HepG2 (cell line): ENCODE results near the gene UNC5C. TPM values are rescaled to one million over a fixed set of nuclear protein-coding genes. Genes with fewer than 3 reads are reported as not detected.

Experiments used
- ATAC-seq: fragments of 200-7000 bp; cut with Tn5 transposase; 3 replicates; pipeline ENCODE4 v1.9.1; 2020; ENCODE audit warnings: mild to moderate bottlenecking, moderate library complexity
- BruUV-seq: library from RNA; stranded (reverse); fragments of 400-500 nt; replicated peaks from 2 replicates; lab custom pipeline; 2021; lab: Mats Ljungman, UMichigan
- CTCF ChIA-PET: fragments of 300-600 bp; formaldehyde crosslinking; extraction: SDS; loops from one replicate; lab custom pipeline; 2021; ENCODE audit warnings: low total read pairs, inconsistent platforms, low intra/inter-chr PET ratio; lab: Yijun Ruan, JAX
- POLR2A ChIA-PET: fragments of 350-600 bp; sonication (Branson Sonifier 250); formaldehyde crosslinking; loops from one replicate; lab custom pipeline; 2020; ENCODE audit warnings: antibody characterized with exemption, inconsistent platforms; lab: Yijun Ruan, JAX
- DNase-seq: peaks from one replicate; pipeline ENCODE4 v3.0.0-alpha.2; 2015; ENCODE audit warnings: low spot score
- FAIRE-seq: peaks from 3 replicates; lab custom pipeline; 2011; peaks lifted over from hg19 to GRCh38; lab: Jason Lieb, UNC
- H2AFZ ChIP-seq: one replicate; pipeline ENCODE4 v1.6.1; 2011; ENCODE audit warnings: low read length, inconsistent platforms
- H3K27ac ChIP-seq: fragments of 300-600 bp; 3 replicates; pipeline ENCODE4 v1.8.0; 2011; ENCODE audit warnings: mixed run types, mild to moderate bottlenecking, mixed read lengths, low read length, inconsistent platforms; ENCODE audit not compliant: insufficient read depth; ENCODE audit errors: extremely low read length
- H3K27me3 ChIP-seq, 2 experiments: fragments of 200-600 bp in 1 of 2; 2 replicates in 1 of 2; 3 replicates in 1 of 2; pipeline versions ENCODE4 v1.6.0 to v1.8.0; 2011; ENCODE audit warnings: low read length in 2 of 2, mild to moderate bottlenecking in 2 of 2, moderate library complexity in 2 of 2, inconsistent platforms in 1 of 2; ENCODE audit not compliant: insufficient read depth in 2 of 2, control insufficient read depth in 1 of 2
- H3K36me3 ChIP-seq, 2 experiments: fragments of 200-600 bp in 1 of 2; replicated peaks in 1 of 2; 2 replicates in 1 of 2; 3 replicates in 1 of 2; pipeline versions ENCODE4 v1.5.1 to v1.8.0; 2011; ENCODE audit warnings: low read length in 2 of 2, inconsistent platforms in 1 of 2; ENCODE audit not compliant: insufficient read depth in 2 of 2, control insufficient read depth in 1 of 2
- H3K4me1 ChIP-seq: 2 replicates; pipeline ENCODE4 v1.5.1; 2012; ENCODE audit warnings: low read length, inconsistent platforms; ENCODE audit not compliant: insufficient read depth
- H3K4me2 ChIP-seq: 2 replicates; pipeline ENCODE4 v1.6.0; 2011; ENCODE audit warnings: low read depth, low read length, inconsistent platforms
- H3K4me3 ChIP-seq, 3 experiments: fragments of 200-600 bp in 1 of 3; sonication (generic), shearing (Covaris generic) in 1 of 3; replicated peaks in 1 of 3; 2 replicates each; pipeline ENCODE4 v1.5.1; 2011 to 2016; ENCODE audit warnings: low read length in 3 of 3, inconsistent platforms in 2 of 3, low read depth in 2 of 3, mild to moderate bottlenecking in 2 of 3, control low read depth in 1 of 3, mixed read lengths in 1 of 3; ENCODE audit not compliant: insufficient read depth in 1 of 3
- H3K79me2 ChIP-seq: one replicate; pipeline ENCODE4 v1.6.1; 2011; ENCODE audit warnings: low read length, inconsistent platforms; ENCODE audit not compliant: insufficient read depth
- H3K9ac ChIP-seq: 2 replicates; pipeline ENCODE4 v1.6.0; 2011; ENCODE audit warnings: mild to moderate bottlenecking, low read depth, low read length, inconsistent platforms; ENCODE audit not compliant: insufficient read depth
- H3K9me3 ChIP-seq: 2 replicates; pipeline ENCODE4 v1.5.1; 2012; ENCODE audit warnings: mild to moderate bottlenecking, low read length
- H4K20me1 ChIP-seq: 2 replicates; pipeline ENCODE4 v1.6.0; 2011; ENCODE audit warnings: inconsistent platforms, mild to moderate bottlenecking, low read length, moderate library complexity; ENCODE audit not compliant: insufficient read depth
- BRF2 ChIP-seq: sonication (generic); formaldehyde crosslinking; IDR thresholded peaks from 2 replicates; pipeline ENCODE4 v1.8.1; 2022; ENCODE audit warnings: mild to moderate bottlenecking, missing genetic modification reagents
- GABPB1 ChIP-seq: IDR thresholded peaks from 2 replicates; pipeline ENCODE4 v1.6.1; 2016; ENCODE audit warnings: mild to moderate bottlenecking, missing genetic modification reagents, moderate library complexity, missing compliant biosample characterization
- GPBP1L1 ChIP-seq: sonication (generic); formaldehyde crosslinking; IDR thresholded peaks from 2 replicates; pipeline ENCODE4 v1.5.0; 2020; ENCODE audit warnings: mild to moderate bottlenecking, missing genetic modification reagents
- HBP1 ChIP-seq: IDR thresholded peaks from 2 replicates; pipeline ENCODE4 v1.6.1; 2016; ENCODE audit warnings: low read depth, control low read depth
- HCFC1 ChIP-seq: fragments of 150-350 bp; IDR thresholded peaks from 2 replicates; pipeline ENCODE4 v1.6.1; 2014; ENCODE audit warnings: low read depth, low read length
- HNRNPK ChIP-seq: fragments of 200-400 bp; formaldehyde crosslinking; IDR thresholded peaks from 2 replicates; pipeline ENCODE4 v1.6.1; 2018; ENCODE audit warnings: low read length, low read depth, moderate library complexity, mild to moderate bottlenecking; ENCODE audit not compliant: poor library complexity, severe bottlenecking
- MEIS2 ChIP-seq: sonication (generic); formaldehyde crosslinking; IDR thresholded peaks from 2 replicates; pipeline ENCODE4 v1.9.0; 2021; ENCODE audit warnings: mild to moderate bottlenecking, missing genetic modification reagents
- MIXL1 ChIP-seq: IDR thresholded peaks from 2 replicates; pipeline ENCODE4 v1.6.1; 2016
- POGK ChIP-seq: sonication (generic); formaldehyde crosslinking; conservative IDR thresholded peaks from 2 replicates; pipeline ENCODE4 v1.8.0; 2022; ENCODE audit warnings: mild to moderate bottlenecking, moderate library complexity, missing genetic modification reagents
- SOX6 ChIP-seq, 2 experiments: fragments of 450-650 bp in 1 of 2; sonication (generic) in 1 of 2; formaldehyde crosslinking in 1 of 2; IDR thresholded peaks; 2 replicates each; pipeline versions ENCODE4 v1.4.0 to v1.6.1; 2017 to 2020; ENCODE audit warnings: antibody characterized with exemption in 1 of 2, mild to moderate bottlenecking in 1 of 2, missing genetic modification reagents in 1 of 2
- SRY ChIP-seq: sonication (generic); formaldehyde crosslinking; IDR thresholded peaks from 2 replicates; pipeline ENCODE4 v1.8.0; 2022; ENCODE audit warnings: mild to moderate bottlenecking, missing genetic modification reagents
- ZBTB25 ChIP-seq: IDR thresholded peaks from 2 replicates; pipeline ENCODE4 v1.6.1; 2018; ENCODE audit warnings: missing genetic modification reagents
- ZKSCAN5 ChIP-seq: sonication (generic); formaldehyde crosslinking; IDR thresholded peaks from 2 replicates; pipeline ENCODE4 v1.5.1; 2020; ENCODE audit warnings: mild to moderate bottlenecking, missing genetic modification reagents
- ZNF121 ChIP-seq: sonication (generic); formaldehyde crosslinking; IDR thresholded peaks from 2 replicates; pipeline ENCODE4 v1.5.0; 2020; ENCODE audit warnings: mild to moderate bottlenecking, missing genetic modification reagents
- ZNF124 ChIP-seq: sonication (generic); formaldehyde crosslinking; IDR thresholded peaks from 2 replicates; pipeline ENCODE4 v1.4.0; 2020; ENCODE audit warnings: missing genetic modification reagents
- ZNF264 ChIP-seq: sonication (generic); formaldehyde crosslinking; IDR thresholded peaks from 2 replicates; pipeline ENCODE4 v1.4.0; 2020; ENCODE audit warnings: missing genetic modification reagents
- ZSCAN12 ChIP-seq: sonication (generic); formaldehyde crosslinking; IDR thresholded peaks from 2 replicates; pipeline ENCODE4 v1.9.0; 2021; ENCODE audit warnings: mild to moderate bottlenecking, missing genetic modification reagents
- WGBS: methylation state at CpG from one replicate; pipeline ENCODE4 v1.1.6; 2017; ENCODE audit warnings: low lambda C conversion rate; 5-methylcytosine and 5-hydroxymethylcytosine counted together
- in situ Hi-C: cut with HindIII; loops from 2 replicates; pipeline ENCODE4 v1.10.0; 2017; ENCODE audit warnings: low pct_unique_long_range_greater_than_20kb; ENCODE audit not compliant: extremely low pct_ligation_motif_present
- intact Hi-C: fragments of 100-400 bp; cut with micrococcal nuclease; formaldehyde crosslinking; loops from one replicate; pipeline ENCODE4 v1.10.0; 2022; ENCODE audit not compliant: unreplicated experiment
- polyA plus RNA-seq, 8 experiments: library from polyadenylated mRNA; depleted of rRNA in 3 of 8; stranded (reverse) in 7 of 8; unstranded in 1 of 8; fragments of >200 nt; fragmentation: Illumina TruSeq in 4 of 8; extraction: Trizol in 4 of 8; gene quantifications; 2 replicates each; pipeline versions ENCODE4 v1.2.1 to v1.2.3, GENCODE V29; 2011 to 2016; ENCODE audit warnings: low read depth in 4 of 8, missing spikeins in 1 of 8, mixed read lengths in 1 of 8; ENCODE audit not compliant: insufficient read depth in 1 of 8
- total RNA-seq, 5 experiments: library from RNA; depleted of rRNA; stranded (reverse); fragments of >200 nt; fragmentation: Illumina TruSeq; extraction: Trizol; gene quantifications; 2 replicates each; pipeline ENCODE4 v1.2.3, GENCODE V29; 2016; ENCODE audit warnings: low read depth in 1 of 5

The UNC5C gene
- total and polyA plus RNA-seq, 2 of the 13 experiments (the other 11 are each of a cell fraction or from before 2014, with no cell fraction given) = not detected

- no peak for FAIRE-seq
- in situ Hi-C loops = no loop called here
- no TSS peak for BruUV-seq
- TF ChIP-seq MIXL1 = no peak
- TF ChIP-seq ZKSCAN5 (CRISPR knock-in tag) = no peak
- no peak for TF ChIP-seq HNRNPK
- no peak for TF ChIP-seq HBP1
- no peak for TF ChIP-seq ZNF124 (CRISPR knock-in tag)
- TF ChIP-seq BRF2 (CRISPR knock-in tag) = no peak
- TF ChIP-seq SOX6 (IDR thresholded peaks at IDR 0.05) = no peak
- no peak for TF ChIP-seq SOX6 (CRISPR knock-in tag; IDR thresholded peaks at IDR 0.05)
- TF ChIP-seq ZSCAN12 (CRISPR knock-in tag) = no peak
- TF ChIP-seq GPBP1L1 (CRISPR knock-in tag) = no peak
- TF ChIP-seq POGK (CRISPR knock-in tag) = no peak
- no peak for TF ChIP-seq HCFC1
- no peak for TF ChIP-seq ZNF264 (CRISPR knock-in tag)
- TF ChIP-seq ZNF121 = no peak
- TF ChIP-seq GABPB1 (CRISPR knock-in tag) = no peak
- no peak for TF ChIP-seq ZBTB25 (CRISPR knock-in tag)
- no peak for TF ChIP-seq SRY (CRISPR knock-in tag)
- TF ChIP-seq MEIS2 (CRISPR knock-in tag) = no peak
- TF ChIP-seq, all 625 proteins: peak for 0
- 10% methylated on average over 6 of the region's 6 CpGs for WGBS
- Histone ChIP-seq H3K4me2 (no peak overlapping the region), H3K36me3 (no peaks in the 10 kb centered on the region), H3K9ac (no peak overlapping the region), H3K79me2 (no peaks in the 10 kb centered on the region), H3K4me3 (no peak overlapping the region), H4K20me1 (no peaks in the 10 kb centered on the region), H3K4me1 (no peaks in the 10 kb centered on the region), H3K27me3 (peaks cover 1 to 7% of the 10 kb centered on the region in 2 experiments; a peak in 2 of 5 replicates), H3K9me3 (no peaks in the 10 kb centered on the region), H3K27ac (no peak overlapping the region), H2AFZ (no peak overlapping the region)
- CTCF ChIA-PET = no interaction called here
- POLR2A ChIA-PET = no interaction called here
- ATAC-seq (no peak), DNase-seq (no peak)
- intact Hi-C loops = no loop called here
Measured at GRCh38 chr4:95197353-95197752, 351.4 kb downstream of the UNC5C start.
